HK-2 (cell line): ENCODE data around the gene TLN1.
A peak's percentile ranks its signal among the peaks of the same experiment; 100 is the strongest.

ENCODE experiments used
- DNase-seq: peaks from one replicate; pipeline ENCODE4 v3.0.0-alpha.2; 2018; ENCODE audit not compliant: unreplicated experiment

TLN1 gene

DNA sequence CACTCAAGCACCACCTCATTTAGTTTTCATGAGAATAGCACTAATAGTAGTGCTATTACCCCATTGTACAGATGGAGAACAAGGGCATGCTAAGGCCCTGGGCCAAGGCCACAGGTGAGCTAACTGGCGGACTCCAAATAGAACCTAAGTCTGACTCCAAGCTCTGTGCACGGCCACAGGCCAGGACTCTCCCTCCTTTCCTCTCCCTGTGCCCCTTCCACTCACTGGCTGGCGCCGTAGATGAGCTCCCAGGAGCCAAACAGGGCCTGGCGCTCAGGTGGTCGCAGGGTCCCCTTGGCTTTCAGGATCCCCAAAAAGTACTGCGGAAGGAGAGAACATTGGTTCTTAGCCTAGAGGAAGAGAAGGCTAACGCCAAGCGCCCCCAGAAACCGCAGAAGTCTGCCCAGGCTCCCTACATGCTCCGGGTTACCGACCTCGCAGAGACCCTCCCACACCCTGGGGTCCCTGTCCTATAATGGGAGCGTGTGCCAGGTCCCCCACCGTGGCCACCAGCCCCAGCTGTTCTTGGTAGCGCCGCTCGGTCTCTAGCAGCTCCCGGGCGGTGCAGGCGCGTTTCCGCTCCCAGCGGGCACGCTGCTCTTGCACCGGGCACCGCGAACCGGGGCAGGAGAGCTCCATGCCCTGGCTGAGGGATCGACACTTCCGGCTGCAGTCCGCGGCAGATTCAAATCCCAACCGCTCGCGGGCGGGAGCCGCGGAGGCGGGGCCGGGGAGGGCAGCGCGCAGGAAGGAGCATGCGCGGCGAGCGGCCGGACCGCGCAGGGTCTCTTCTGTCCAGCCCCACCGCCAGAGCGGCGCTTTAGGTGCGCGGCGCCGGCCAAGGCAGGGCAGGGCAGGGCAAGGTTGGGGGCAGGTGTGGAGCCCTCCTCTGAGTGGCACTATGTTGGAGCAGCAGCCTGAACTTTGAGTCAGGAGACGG lies 67.2 kb downstream of the TLN1 start, which contains the start of gene ARHGEF39:
TSS of gene ARHGEF39 (minus strand) at position 665 of the 940 bp plus-strand sequence. CDS start at position 639, 26 bp downstream.
- DNase-seq = peak; percentile 80

DNA sequence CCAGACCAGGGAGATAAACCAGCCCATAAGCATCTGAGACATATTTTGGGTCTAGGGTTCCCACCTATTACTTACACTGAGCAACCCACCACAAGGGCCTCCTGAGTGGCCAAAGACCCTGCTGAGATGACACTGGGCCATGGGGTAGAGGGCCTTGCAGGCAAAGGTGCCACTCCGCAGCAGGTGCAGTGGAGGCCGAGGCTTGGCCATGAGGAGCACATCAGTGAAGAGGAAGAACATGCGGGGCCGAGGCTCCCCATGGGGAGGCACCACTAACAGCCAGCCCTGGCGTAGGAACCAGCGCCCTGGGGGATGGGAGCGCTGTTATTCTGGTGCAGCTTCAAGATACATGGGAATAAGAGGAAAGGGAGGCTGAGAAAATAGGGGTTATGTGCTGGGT lies 69.6 kb downstream of the TLN1 start:
- no peak for DNase-seq

DNA sequence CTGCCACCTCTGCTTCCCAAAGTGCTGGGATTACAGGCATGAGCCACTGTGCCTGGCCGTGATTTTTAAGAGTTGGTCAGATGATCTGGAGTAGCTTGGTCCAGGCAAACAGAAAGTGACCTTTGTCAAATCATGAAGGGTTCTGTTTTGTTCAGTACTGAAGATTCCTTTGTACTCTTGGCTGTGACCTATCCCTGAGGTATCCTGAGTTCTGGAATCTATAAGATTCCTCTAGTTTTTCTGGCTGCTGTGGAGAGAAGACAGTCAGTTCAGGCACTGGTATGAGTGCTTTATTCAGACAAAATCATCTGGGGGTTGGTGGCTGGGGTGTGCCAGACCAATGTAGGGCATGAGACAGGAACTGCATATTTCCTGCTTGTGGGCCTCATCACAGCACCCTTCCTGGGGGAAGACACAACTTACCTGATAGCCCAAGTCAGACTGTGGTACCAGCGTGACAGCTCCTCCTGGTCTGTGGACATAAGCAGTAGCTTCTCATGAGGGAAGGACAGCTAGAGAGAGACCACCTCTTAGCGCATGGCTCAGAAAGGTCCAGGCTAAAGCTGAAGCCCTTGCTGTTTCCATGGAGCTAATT lies 70.1 kb downstream of the TLN1 start:
- no peak for DNase-seq

DNA sequence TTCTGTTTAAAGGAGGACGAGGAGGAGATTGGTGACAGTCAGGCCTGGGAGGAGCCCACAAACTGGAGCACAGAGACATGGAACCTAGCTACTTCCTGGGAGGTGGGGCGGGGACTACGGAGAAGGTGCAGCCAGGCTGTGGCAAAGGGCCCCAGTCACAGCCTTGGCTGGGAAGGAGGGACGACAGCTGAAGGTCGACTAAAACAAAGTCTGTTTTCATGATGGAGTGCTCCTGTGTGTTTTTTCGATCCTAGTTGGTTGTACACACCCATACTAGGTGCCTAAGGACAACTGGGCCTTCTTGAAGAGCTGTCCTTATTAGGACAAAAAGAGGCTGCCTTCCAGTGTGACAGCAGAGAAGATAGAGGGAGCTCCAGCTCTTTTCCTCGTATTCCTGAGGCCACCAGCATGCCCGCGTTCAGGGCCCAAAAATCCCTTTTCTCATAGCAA lies 71.0 kb downstream of the TLN1 start:
- no peak for DNase-seq

DNA sequence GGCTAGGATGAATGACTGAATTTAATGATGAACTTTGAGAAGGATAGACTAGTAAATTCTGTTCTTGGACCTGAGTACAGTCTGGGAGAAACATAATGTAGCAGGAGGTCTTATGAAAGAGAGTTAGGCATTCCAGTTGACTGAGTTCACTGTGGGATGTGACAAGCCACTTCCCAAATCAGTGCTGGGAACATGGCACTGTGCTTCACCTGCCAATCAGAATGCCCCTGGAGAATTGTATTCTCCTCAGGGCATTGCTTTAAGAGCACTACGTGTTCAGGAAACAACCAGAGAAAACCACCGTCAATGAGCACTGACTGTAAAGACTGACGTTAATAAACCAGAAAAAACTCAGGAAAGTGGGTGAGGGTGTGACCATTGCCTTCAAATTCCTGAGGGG lies 72.7 kb downstream of the TLN1 start:
- DNase-seq = no peak

DNA sequence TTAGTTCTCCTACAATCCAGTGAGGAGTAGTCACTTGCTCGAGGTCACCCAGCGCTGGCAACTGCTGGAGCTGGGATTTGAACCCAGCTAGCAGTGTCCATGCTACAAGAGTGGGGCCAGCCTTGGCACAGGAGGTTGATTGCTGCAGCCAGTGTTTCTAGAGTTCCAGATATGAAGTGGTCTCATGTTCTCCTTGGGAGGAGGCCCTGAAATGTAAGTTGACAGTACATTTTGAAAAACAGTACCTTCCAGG lies 73.1 kb downstream of the TLN1 start:
- DNase-seq = no peak

DNA sequence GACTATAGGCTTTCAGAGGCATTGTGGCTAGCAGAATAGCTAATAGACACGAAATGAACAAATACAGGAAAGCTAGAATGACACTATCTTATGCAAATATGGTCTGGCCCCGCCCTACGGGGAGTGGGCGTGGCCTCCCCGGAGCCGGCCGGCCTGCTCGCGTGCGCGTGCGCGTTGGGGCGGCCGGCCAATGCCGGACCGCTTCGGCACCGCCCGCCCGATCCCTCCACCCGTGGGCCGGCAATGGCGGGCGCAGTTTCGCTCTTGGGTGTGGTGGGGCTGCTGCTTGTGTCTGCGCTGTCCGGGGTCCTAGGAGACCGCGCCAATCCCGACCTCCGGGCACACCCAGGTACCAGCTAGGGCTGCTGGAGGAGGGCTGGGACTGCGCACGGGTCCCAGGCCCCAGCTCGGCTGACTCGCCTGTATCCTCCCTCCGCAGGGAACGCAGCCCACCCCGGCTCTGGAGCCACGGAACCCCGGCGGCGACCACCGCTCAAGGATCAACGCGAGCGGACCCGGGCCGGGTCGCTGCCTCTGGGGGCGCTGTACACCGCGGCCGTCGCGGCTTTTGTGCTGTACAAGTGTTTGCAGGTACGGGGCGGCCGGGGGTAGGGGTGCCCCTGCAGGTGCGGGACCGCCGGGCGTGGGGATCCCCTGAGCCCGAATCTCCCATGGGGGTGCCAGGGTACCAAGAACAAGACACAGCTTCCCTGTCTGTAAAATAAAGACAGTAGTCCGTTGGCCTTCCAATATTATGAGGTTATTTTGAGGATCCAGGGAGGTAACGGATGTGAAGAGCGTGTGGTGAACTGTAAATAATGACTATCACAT lies 73.6 kb downstream of the TLN1 start, which contains the start of gene CCDC107:
TSS of gene CCDC107 (plus strand) at position 156 of the 831 bp plus-strand sequence. CDS start at position 244, 88 bp downstream.
- peak; percentile 79 for DNase-seq

DNA sequence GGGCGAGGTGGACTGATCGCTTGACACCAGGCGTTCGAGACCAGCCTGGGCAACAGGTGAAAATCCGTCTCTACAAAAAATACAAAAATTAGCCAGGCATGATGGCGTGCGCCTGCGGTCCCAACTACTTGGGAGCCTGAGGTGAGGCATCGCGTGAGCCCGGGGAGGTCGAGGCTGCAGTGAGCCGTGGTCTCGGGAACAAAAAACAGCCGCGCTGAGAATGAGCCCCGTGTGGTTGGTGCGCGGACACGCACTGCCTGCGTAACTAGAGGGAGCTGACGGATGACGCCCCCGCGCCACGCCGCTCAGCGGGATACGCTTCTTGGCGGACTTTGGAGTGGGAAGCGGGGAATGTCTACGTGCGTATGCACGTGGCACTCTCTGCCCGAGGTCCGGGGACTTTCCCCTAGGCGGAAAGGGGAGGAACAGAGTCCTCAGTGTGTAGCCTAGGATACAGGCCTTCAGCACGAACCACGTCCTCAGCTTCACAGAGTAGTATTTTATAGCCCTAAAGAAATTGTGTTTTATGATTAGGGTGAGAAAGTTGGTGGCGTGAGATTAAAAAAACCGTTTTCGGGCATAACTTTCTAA lies 74.4 kb downstream of the TLN1 start, which contains the start of gene RMRP:
TSS of gene RMRP (minus strand) at position 474 of the 591 bp plus-strand sequence.
- DNase-seq = peak; percentile 94

DNA sequence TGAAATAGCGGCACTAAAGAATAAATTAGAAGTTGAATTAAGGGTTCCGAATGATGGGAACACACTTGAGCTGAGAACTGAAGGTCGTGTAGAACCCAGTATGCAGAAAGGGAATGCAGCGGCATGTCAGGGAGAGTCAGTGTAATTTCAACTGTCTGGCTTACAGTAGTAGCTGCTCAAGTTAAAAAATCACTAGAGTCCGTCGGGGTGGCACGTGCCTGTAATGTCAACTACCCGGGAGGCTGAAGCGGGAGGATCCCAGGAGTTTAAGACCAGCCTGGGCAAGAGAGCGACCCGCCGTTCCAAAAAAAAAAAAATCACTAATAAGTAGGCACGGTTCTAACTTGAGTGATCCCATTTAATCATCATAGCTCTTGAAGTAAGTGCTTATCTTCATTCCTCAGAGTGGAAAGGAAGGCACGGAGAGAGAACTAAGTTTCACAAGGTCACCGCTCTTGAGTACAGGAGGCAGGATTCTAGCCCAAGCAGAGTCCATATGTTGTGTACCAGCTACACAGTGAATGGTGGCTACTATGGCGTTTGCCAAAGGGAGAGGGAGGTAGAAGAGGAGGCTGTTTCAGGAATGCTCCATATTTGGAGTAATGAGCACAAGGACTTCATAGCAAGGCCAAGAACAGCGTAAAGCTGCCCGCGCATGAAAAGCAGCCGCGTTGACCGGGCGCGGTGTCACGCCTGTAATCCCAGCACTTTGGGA lies 75.0 kb downstream of the TLN1 start:
- no peak for DNase-seq

DNA sequence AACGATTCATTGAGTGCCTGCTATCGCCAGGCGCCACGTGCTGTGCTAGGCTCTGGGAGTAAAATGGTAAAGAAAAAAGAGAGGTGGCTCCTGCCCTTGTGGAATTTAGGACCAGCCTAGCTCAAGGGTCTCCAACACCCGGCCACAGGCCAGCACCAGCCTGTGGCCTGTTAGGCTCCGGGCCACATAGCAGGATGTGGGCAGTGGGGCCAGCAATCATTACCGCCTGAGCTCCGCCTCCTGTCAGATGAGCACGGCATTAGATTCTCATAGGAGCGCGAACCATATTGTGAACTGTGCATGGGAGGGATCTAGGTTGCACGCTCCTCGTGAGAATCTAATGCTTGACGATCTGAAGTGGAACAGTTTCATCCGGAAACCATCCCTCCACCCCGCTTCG lies 75.6 kb downstream of the TLN1 start:
- no peak for DNase-seq

DNA sequence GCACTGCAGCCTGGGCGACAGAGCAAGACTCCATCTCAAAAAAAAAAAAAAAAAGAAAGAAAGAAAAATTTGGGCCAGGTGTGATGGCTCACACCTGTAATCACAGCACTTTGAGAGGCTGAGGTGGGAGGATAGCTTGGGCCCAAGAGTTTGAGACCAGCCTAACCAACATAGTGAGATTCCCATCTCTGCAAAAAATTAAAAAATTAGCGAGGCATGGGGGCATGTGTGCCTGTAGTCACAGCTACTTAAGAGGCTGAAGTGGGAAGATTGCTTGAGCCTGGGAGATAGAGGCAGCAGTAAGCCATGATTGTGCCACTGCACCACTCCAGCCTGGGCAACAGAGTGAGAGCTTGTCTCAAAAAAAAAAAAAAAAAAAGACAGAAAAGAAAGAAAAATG lies 78.4 kb downstream of the TLN1 start:
- DNase-seq = no peak

DNA sequence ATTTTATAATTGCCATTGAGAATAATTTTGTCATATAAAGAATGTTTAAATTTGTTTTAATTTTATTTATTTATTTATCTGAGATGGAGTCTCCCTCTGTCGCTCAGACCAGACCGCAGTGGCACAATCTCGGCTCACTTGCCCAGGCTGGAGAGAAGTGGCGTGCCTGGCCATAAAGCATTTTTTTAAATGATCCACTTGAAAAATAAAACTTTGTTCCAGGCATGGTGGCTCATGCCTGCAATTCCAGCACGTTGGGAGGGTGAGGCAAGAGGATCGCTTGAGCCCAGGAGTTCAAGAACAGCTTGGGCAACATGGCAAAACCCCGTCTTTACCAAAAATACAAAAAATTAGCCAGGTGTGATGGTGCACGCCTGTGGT lies 79.2 kb downstream of the TLN1 start:
- DNase-seq = no peak

DNA sequence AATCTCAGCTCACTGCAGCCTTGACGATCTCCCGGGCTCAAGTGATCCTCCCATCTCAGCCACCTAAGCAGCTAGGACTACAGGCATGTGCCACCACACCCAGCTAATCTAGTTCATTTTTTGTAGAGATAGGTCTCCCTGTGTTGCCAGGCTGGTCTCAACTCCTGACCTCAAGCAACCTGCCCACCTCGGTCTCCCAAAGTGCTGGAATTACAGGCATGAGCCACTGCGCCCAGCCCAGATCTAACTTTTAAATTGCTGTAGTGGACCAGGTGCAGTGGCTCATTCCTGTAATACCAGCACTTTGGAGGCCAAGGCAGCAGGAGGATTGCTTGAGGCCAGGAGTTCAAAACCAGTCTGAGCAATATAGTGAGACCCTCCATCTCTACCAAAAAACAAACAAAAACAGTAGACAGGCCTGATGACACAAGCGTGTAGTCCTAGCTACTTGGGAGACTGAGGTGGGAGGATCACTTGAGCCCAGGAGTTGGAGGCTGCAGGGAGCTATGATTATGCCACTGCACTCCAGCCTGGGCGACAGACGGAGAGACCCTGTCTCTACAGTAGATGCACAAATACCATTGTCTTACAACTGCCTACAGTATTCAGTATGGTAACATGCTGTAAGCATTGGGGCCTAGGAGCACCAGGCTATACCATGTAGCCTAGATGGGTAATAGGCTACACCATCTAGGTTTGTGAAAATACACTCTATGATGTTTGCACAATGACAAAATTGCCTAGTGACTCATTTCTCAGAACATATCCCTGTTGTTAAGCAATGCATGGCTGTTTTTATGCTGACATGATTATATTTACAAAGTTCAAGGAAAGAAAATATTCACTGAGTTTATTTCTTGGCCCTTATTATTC lies 79.8 kb downstream of the TLN1 start:
- no peak for DNase-seq

DNA sequence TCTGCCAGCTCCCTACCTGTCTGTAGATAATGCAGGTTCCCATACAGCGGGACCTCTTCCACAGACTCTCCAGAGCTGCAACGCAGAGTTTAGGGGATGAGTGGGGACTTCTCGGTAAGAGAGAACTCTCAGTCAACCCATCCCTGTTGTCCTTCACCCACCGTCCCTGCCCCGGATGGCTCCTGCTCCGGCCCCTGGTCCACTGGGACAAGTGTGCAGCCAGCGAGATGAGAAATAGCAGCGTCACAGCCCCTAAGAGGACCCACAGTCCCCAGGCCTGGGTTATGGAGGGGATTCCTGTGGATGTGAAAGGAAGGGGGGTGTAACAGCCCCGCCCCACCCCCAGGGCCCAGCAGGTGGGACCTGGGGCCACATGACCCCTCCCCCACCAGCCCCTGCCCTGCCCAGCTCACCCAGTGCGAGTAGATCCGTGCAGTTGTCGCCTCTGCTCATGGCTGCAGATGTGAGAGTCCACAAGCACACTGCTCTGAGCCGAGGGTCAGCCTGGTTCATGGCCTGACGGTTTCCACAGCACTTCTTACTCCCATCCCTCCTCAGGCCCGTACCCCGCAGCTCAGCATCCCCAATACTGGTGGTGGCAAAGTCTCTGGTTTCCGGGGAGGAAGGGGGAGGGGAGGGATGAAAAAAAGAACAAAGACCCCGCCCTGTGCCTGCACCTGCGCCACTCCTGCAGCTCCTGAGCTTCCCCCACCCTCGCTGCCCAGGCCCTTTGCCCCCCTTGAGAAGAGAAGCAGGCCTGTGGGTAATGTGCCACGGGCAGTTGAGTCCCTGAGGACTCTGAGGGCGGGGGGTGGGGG lies 81.4 kb downstream of the TLN1 start, which contains the start of gene SIT1:
TSS of gene SIT1 (minus strand) at position 591 of the 818 bp plus-strand sequence. CDS start at position 513, 78 bp downstream.
- no peak for DNase-seq

DNA sequence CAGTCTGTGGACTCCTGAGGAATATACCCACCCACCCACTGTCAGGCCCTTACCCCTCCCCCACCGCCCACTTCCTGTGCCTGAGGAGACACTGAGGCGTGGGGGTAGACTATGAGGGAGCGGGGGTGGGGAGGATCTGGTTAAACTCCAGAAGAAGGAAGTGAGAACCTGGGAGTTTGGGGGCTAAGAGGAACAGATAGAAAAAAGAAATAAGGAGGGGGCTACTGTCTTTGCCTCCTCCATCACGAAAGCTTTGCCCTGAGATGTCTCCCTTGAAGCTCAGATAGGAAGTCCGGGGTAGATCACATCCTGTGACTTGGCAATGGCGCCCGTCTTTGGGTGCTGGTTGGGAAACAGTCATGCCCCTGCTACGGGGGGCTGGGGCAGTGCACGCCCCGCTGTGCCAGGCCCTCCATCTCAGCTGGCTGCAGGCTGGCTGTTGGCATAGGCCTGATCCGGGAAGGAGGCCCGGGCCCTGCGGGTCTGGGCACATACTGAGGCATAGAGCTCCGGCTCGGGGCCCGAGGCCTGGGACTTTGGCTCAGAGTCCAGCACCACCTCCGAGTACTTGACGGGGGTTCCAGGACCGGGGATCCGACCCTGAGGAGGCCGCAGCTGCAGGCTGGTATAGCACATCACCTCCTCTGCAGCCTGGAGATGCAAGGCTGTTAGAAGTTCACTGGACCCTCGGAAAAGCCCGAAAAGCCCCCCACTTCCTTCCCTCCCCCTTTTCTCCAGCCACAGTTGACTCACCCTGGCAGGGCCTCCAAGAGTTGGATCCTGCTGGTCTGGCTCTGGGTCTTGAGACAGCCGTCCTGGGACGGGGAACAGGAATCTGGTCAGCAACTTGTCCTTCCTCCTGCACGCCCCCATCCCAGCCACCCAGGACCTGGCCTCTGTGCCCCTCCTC lies 82.3 kb downstream of the TLN1 start:
- no peak for DNase-seq
